ENCODE measurements around the gene OR7C1.
"Not testable (repeated sequence)": the region's sequence is repeated elsewhere in the genome, so short reads cannot be mapped to it uniquely, and the experiment has no call there.

The OR7C1 gene

GRCh38 chr19:14809272-14810057 is 25.5 kb downstream of the OR7C1 start:
- no peak for DNase-seq (ENCODE audit: insufficient read length, low spot score)
- FAIRE-seq: no peak
- TF ChIP-seq POLR2A (IDR thresholded peaks at IDR 0.05; ENCODE audit: low read depth, low read length): no peak

- no peak for DNase-seq (ENCODE audit: insufficient read length, low spot score)
- TF ChIP-seq POLR2A (IDR thresholded peaks at IDR 0.05; ENCODE audit: low read depth, low read length): no peak
- no peak for FAIRE-seq
Measured at GRCh38 chr19:14804765-14805164, 30.2 kb downstream of the OR7C1 start.

DNA sequence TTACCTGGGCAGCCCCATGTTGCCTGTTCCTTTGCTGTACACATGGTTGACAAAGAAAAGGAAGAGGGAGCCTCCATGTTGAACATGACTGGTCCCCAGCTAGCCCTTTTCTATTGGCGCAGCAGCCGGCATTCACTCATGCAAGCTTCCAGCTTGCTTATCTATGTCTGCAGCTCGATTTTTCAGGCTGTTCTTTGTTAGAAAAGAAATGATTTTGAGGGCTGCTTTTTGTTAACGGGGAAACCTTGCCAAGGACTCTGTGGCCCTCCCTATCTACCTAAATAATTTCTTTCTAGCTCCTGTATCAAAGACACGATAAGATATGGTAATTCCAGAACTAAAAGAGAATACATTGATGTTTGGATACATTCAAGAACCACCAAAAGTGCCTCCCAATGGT is 36.2 kb downstream of the OR7C1 start:
- FAIRE-seq: no peak
- TF ChIP-seq POLR2A (IDR thresholded peaks at IDR 0.05; ENCODE audit: low read depth, low read length): no peak
- DNase-seq (ENCODE audit: insufficient read length, low spot score): no peak

DNA sequence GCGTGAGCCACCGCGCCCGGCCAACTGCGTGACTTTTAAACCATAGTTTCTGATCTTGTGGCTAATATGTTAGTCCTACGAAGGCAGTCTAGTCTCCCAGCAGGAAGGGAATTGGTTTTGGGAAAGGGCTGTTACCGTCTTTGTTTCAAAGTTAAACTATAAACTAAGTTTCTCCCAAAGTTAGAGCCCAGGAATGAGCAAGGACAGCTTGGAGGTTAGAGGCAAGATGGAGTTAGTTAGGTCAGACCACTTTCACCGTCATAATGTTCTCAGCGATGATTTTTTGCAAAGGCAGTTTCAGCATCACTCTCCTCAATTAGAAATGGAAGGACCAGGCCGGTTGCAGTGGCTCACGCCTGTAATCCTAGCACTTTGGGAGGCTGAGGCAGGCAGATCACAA is 39.0 kb downstream of the OR7C1 start:
- FAIRE-seq (no peak), DNase-seq (ENCODE audit: insufficient read length, low spot score) (no peak)
- TF ChIP-seq POLR2A (IDR thresholded peaks at IDR 0.05; ENCODE audit: low read depth, low read length): no peak

- FAIRE-seq: no peak
- no peak for DNase-seq (ENCODE audit: insufficient read length, low spot score)
- TF ChIP-seq POLR2A (IDR thresholded peaks at IDR 0.05; ENCODE audit: low read depth, low read length): no peak
Measured at GRCh38 chr19:14795078-14795721, 39.8 kb downstream of the OR7C1 start.

- not testable (repeated sequence) for DNase-seq (ENCODE audit: insufficient read length, low spot score)
- FAIRE-seq: peak; percentile 6
Measured at GRCh38 chr19:14792250-14792649, 42.7 kb downstream of the OR7C1 start.

DNA sequence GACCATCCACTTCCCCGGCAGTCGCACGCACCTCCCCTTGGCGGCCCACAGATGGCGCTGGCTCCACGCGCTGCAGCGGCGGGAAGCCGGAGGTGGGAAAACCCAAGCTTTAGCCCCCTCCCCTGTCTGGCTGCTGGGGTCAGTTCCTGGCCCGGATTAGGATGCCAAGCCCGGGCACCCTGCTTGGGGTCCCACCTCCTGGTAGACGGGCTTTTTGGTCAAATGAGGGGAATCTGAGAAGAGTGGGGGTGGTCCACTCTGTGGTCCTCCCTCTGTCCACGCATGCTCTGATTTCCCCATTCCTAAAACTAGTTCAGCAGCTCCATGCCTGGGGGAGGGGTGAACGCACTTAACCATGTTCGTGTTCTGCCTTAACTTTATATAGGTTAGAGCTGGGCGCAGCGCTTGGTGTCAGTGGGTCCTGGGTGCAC is 48.5 kb downstream of the OR7C1 start:
- peak; percentile 30 for DNase-seq (ENCODE audit: insufficient read length, low spot score)
- FAIRE-seq: no peak

DNA sequence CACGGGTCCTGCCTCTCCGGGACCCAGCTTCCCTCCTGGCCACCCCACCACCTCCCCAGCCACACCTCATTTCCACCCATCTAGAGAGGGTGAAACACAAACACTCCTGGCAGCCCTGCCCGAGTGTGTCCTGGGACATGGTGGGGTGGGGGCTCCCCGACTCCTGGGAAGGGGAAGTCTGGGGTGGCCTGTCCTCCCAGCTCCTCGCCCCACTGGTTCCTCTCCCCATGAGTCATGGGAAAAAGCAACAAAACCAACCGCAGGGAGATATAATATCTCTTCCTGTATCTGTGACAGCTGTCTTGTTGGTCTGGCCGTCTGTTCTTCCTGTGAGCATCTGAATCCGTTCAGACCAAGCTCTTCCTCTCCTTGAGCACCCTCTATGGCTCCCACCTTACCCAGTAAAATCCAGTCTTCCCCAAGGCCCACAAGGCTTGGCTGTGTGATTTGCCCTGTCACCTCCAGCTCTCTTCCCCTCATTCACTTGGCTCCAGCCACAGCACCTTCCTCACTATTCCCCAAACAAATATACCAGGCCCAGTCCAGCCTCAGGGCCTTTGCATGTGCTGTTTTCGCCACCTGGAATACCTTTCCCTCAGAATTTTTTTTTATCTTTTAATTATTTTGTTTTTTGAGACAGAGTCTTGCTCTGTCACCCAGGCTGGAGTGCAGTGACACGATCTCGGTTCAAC is 49.7 kb downstream of the OR7C1 start:
- not testable (repeated sequence) for FAIRE-seq; DNase-seq (ENCODE audit: insufficient read length, low spot score)

More for the DNA sequence above, 48.5 kb downstream of the OR7C1 start:
- no peak for TF ChIP-seq POLR2A (IDR thresholded peaks at IDR 0.05; ENCODE audit: low read depth, low read length)

DNA sequence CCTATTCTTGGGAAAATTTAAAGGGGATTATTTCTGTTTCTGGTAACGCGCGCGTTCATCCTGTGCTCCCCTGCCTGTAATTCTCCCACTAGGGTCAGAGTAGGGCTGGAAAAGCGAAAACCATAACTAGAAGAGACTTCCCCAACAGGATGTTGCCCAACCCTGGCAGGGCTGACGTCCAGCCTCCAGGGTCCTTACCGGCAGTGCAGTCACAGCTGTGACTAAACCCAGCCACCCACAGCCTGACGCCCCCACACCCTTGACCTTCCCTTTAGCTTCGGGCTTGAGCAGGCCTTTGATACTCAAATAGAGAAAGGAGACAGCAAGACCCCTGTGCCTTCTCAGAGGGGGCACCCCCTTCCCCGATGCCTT is 50.3 kb downstream of the OR7C1 start:
- not testable (repeated sequence) for FAIRE-seq; DNase-seq (ENCODE audit: insufficient read length, low spot score)

DNA sequence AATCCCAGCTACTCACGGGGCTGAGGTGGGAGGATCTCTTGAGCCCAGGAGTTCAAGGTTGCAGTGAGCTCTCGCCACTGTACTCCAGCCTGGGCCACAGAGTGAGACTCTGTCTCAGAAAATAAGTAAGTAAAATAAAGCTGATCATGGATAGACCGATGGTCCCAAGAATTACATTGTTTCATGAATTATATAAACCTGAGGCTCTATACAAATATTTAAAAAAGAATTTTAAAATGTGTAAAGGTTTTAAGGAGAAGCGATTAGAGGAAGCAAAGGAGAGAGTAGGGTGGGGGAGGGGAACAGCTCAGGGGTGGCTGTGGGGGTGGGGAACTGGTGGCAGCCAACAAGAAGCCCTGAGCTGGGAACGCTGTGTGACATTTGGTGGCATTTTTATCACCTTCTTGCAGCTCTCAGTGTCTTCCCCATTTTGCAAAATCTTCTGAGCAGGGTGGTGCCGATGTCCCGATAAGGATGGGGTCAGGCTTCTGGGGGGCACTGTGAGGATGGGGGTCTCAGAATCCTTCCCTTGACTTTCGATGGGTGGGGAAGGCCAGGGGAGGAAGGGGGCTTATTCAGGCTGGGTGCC is 51.5 kb downstream of the OR7C1 start:
- DNase-seq (ENCODE audit: insufficient read length, low spot score); FAIRE-seq: not testable (repeated sequence)

DNA sequence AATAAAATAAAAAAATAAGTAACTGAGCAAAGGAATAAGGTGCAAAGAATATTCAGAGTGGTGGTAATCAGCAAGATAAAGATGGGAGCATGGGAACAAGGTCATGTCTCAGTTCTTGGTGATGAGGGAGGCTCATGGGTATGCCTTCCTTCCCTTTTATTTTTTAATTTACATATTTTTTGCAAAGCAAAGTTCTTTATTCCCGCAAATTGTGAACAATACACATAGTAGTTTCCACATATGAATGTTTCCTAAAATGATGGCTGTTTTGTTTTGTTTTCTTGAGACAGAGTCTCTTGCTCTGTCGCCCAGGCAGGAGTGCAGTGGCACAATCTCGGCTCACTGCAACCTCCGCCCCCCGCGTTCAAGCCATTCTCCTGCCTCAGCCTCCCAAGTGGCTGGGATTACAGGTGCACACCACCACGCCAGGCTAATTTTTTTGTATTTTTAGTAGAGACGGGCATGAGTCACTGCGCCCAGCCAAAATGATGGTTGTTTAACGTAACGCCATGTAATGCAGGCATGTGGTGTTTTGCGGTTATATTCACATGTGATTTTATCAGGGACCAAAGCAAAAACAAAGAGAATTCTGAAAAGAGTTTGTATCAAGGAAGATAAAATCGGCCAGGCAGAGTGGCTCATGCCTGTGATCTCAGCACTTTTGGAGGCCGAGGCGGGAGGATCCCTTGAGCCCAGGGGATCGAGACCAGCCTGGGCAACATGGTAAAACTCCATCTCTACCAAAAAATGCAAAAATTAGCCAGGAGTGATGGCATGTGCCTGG is 52.2 kb downstream of the OR7C1 start:
- no peak for DNase-seq (ENCODE audit: insufficient read length, low spot score)
- TF ChIP-seq POLR2A (IDR thresholded peaks at IDR 0.05; ENCODE audit: low read depth, low read length): no peak
- no peak for FAIRE-seq

GRCh38 chr19:14781713-14782536 is 53.1 kb downstream of the OR7C1 start:
- FAIRE-seq; DNase-seq (ENCODE audit: insufficient read length, low spot score): not testable (repeated sequence)

GRCh38 chr19:14780622-14781225 is 54.3 kb downstream of the OR7C1 start:
- not testable (repeated sequence) for FAIRE-seq; DNase-seq (ENCODE audit: insufficient read length, low spot score)

Measured in H54 (cell line).